Testis (tissue), 3 donors: ENCODE data around the gene PPP2R3C. TPM values are rescaled to one million over a fixed set of nuclear protein-coding genes. Genes with fewer than 3 reads are reported as not detected.
"Not testable (repeated sequence)": the region's sequence is repeated elsewhere in the genome, so short reads cannot be mapped to it uniquely, and the experiment has no call there.

Experiments used
- DNase-seq: peaks from one replicate; pipeline ENCODE4 v3.0.0-alpha.2; 2019
- H3K27ac ChIP-seq, 2 donors: fragments of 200-600 bp; sonication (generic); one replicate each; pipeline ENCODE4 v1.5.1; 2019
- H3K27me3 ChIP-seq: fragments of 200-600 bp; sonication (generic); one replicate; pipeline ENCODE4 v1.5.1; 2019
- H3K36me3 ChIP-seq: fragments of 200-600 bp; sonication (generic); one replicate; pipeline ENCODE4 v1.5.1; 2017; ENCODE audit warnings: low read depth; ENCODE audit errors: missing control alignments
- H3K4me1 ChIP-seq: fragments of 200-600 bp; sonication (generic); one replicate; pipeline ENCODE4 v1.5.1; 2019
- H3K4me3 ChIP-seq, 2 donors: fragments of 200-600 bp; sonication (generic); one replicate each; pipeline ENCODE4 v1.5.1; 2017 to 2019
- H3K9me3 ChIP-seq: fragments of 200-600 bp; sonication (generic); one replicate; pipeline ENCODE4 v1.5.1; 2017
- CTCF ChIP-seq, 3 experiments: fragments of 450-650 bp in 2 of 3; fragments of 200-600 bp in 1 of 3; sonication (generic) in 1 of 3; IDR thresholded peaks; one replicate each; pipeline ENCODE4 v1.5.1; 2016 to 2019; ENCODE audit warnings: antibody characterized with exemption in 3 of 3, mild to moderate bottlenecking in 2 of 3, moderate library complexity in 1 of 3
- POLR2A ChIP-seq: fragments of 450-650 bp; IDR thresholded peaks from one replicate; pipeline ENCODE4 v1.6.1; 2017; ENCODE audit warnings: antibody characterized with exemption, mild to moderate bottlenecking, moderate library complexity
- WGBS, 2 donors: methylation state at CpG; one replicate each; pipeline ENCODE4 v1.1.5; 2018; 5-methylcytosine and 5-hydroxymethylcytosine counted together
- intact Hi-C: fragments of 100-400 bp; cut with DNase I; formaldehyde crosslinking; loops from one replicate; pipeline ENCODE4 v1.15.1; 2023; ENCODE audit warnings: low total_unique reads
- polyA plus RNA-seq: library from polyadenylated mRNA; stranded (reverse); fragments of 350-450 nt; fragmentation: Illumina TruSeq; extraction: RNeasy Lipid Tissue Mini Kit (QIAGEN cat#74804); gene quantifications from one replicate; pipeline ENCODE4 v1.2.3, GENCODE V29; 2014; ENCODE audit warnings: low read depth, low replicate concordance; ENCODE audit not compliant: insufficient read depth
- total RNA-seq, 2 donors: library from RNA; depleted of rRNA; stranded (reverse); fragments of >200 nt; gene quantifications; one replicate each; pipeline ENCODE4 v1.2.3, GENCODE V29; 2016

The PPP2R3C gene
- total and polyA plus RNA-seq, 3 donors from 2014 or later: 30.6 to 92.3 (median 37.5) TPM

- intact Hi-C loops: no loop called here
Observed at GRCh38 chr14:35072226-35072625, 49.6 kb downstream of the PPP2R3C start.

GRCh38 chr14:35068238-35069012 lies 53.4 kb downstream of the PPP2R3C start:
- H3K4me1 ChIP-seq: no peaks in the 10 kb centered on the region
- H3K27ac ChIP-seq: no peak overlapping the region
- H3K27me3 ChIP-seq: no peaks in the 10 kb centered on the region
- intact Hi-C loops: loop anchor here (10.0 kb wide), 1 partner anchor 46 kb away; no protein-coding TSS in a partner anchor
- TF ChIP-seq POLR2A (no peak), CTCF (IDR thresholded peaks at IDR 0.05) (no peak)
- WGBS, 2 donors: 85 to 97% methylated on average over 4 of the region's 4 CpGs
- no peaks in the 10 kb centered on the region for H3K9me3 ChIP-seq
- DNase-seq: no peak
- no peaks in the 10 kb centered on the region for H3K36me3 ChIP-seq
- no peak overlapping the region for H3K4me3 ChIP-seq

More at GRCh38 chr14:35072226-35072625, 49.6 kb downstream of the PPP2R3C start:
- Histone ChIP-seq H3K4me3 (no peak overlapping the region), H3K9me3 (no peaks in the 10 kb centered on the region), H3K27ac (no peak overlapping the region), H3K4me1 (no peaks in the 10 kb centered on the region), H3K36me3 (no peaks in the 10 kb centered on the region), H3K27me3 (no peaks in the 10 kb centered on the region)
- no peak for TF ChIP-seq POLR2A
- no peak for DNase-seq
- 93 to 94% methylated on average over 3 of the region's 3 CpGs for WGBS, 2 donors

- not testable (repeated sequence) for H3K27ac ChIP-seq, H3K4me3 ChIP-seq, H3K36me3 ChIP-seq, H3K27me3 ChIP-seq, H3K9me3 ChIP-seq, H3K4me1 ChIP-seq, DNase-seq
- intact Hi-C loops: loop anchor here (10.0 kb wide), 1 partner anchor 49 kb away; no protein-coding TSS in a partner anchor
- WGBS, 2 donors: 74 to 84% methylated on average over 5 of the region's 5 CpGs
Observed at GRCh38 chr14:35065731-35066130, 56.1 kb downstream of the PPP2R3C start.

GRCh38 chr14:35061113-35061791 lies 60.5 kb downstream of the PPP2R3C start:
- H3K27ac ChIP-seq, H3K27me3 ChIP-seq, H3K9me3 ChIP-seq, DNase-seq, H3K4me3 ChIP-seq, H3K4me1 ChIP-seq, H3K36me3 ChIP-seq: not testable (repeated sequence)
- 57 to 75% methylated on average over 1 of the region's 1 CpG for WGBS, 2 donors
- intact Hi-C loops: loop anchor here (10.0 kb wide), 1 partner anchor 54 kb away; no protein-coding TSS in a partner anchor

- H3K36me3 ChIP-seq: no peaks in the 10 kb centered on the region
Observed at GRCh38 chr14:35052637-35053036, 69.2 kb downstream of the PPP2R3C start.

More at GRCh38 chr14:35052637-35053036, 69.2 kb downstream of the PPP2R3C start:
- 91 to 93% methylated on average over 2 of the region's 2 CpGs for WGBS, 2 donors
- no peak for DNase-seq
- H3K9me3 ChIP-seq: no peaks in the 10 kb centered on the region
- TF ChIP-seq CTCF (IDR thresholded peaks at IDR 0.05) (no peak), POLR2A (no peak)
- no peak overlapping the region for H3K4me3 ChIP-seq
- no peak overlapping the region for H3K27ac ChIP-seq
- intact Hi-C loops: no loop called here
- H3K4me1 ChIP-seq: no peaks in the 10 kb centered on the region
- H3K27me3 ChIP-seq: no peaks in the 10 kb centered on the region
